Stimulated activated CD4-positive, alpha-beta T cell treated with anti-CD3 and anti-CD28 coated beads, Interleukin-12 subunit alpha, Interleukin-12 subunit beta, amount 100 ng/mL, for 4 hours (primary cell): ENCODE results near the gene DPEP2NB.
"Not testable (repeated sequence)": the region's sequence is repeated elsewhere in the genome, so short reads cannot be mapped to it uniquely, and the experiment has no call there.

Experiments used
- DNase-seq: peaks from one replicate; pipeline ENCODE4 v3.0.0-alpha.2; 2020

The DPEP2NB gene

GRCh38 chr16:68009872-68010271 lies 5.8 kb downstream of the DPEP2NB start:
- DNase-seq: not testable (repeated sequence)

DNA sequence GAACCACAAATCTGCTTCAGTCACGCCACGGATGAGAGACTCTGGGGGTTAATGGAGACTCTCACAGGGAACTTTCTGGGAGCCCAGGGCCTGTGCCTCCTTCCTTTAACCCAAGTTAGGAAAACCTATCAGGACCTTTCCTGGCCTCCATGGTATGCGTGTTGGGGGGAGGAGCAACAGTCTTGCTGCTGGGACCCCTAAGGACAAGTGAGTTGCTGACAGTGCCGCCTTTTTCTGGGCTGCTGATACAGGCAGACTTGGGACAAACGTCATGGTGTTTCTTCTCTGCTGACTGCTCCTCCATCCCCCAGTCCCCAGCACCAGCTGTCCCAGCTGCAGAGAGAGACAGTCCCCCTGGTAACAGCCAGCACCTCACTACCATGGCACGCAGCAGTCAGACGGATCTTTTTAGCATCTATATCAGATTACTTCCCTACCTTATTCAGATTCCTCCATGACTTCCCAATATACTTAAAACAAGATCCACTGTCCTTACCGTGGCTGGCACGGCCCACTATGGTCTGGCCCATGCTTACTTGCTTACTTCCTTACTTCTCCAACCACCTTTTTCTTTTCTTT lies 6.5 kb downstream of the DPEP2NB start:
- DNase-seq: no peak

DNA sequence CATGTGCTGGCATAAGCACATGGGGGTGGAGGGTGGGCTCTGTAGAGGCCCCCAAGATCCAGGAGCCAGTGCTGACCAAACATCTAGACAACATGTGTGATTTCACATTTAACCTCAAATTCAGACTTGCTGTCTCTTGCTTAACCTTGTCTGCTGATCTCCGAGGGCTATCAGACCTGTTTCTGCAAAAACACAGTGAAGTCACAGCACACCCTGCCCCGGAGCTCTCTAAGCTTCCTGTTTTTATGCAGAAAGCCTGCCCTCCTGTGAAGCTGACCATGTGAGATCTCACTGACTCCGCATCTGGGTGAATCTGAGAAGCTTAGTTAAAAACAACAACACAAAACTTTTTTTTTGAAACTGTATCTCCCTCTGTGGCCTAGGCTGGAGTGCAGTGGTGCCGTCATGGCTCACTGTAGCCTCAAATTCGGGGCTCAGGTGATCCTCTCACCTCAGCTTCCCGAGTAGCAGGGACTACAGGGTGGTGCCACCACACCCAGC lies 9.9 kb downstream of the DPEP2NB start:
- no peak for DNase-seq

DNA sequence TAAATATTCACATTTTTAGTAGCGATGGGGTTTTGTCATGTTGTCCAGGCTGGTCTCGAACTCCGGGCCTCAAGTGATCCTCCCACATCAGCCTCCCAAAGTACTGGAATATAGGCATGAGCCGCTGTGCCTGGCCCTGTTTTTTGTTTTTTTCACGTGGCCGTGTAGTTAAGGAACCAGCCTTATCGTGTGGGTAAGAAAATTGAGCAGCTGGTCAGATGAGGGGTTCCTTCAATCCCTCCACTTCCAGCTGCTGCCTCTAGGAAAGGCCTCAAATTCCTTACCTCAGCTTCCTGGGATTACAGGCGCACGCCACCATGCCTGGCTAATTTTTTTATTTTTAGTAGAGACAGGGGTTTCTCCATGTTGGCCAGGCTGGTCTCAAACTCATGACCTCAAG lies 10.5 kb downstream of the DPEP2NB start:
- no peak for DNase-seq

- DNase-seq: no peak
Observed at GRCh38 chr16:68003031-68003430, 12.7 kb downstream of the DPEP2NB start.

- no peak for DNase-seq
Observed at GRCh38 chr16:68000450-68000849, 15.3 kb downstream of the DPEP2NB start.

- DNase-seq: no peak
Observed at GRCh38 chr16:67999985-68000384, 15.7 kb downstream of the DPEP2NB start.

DNA sequence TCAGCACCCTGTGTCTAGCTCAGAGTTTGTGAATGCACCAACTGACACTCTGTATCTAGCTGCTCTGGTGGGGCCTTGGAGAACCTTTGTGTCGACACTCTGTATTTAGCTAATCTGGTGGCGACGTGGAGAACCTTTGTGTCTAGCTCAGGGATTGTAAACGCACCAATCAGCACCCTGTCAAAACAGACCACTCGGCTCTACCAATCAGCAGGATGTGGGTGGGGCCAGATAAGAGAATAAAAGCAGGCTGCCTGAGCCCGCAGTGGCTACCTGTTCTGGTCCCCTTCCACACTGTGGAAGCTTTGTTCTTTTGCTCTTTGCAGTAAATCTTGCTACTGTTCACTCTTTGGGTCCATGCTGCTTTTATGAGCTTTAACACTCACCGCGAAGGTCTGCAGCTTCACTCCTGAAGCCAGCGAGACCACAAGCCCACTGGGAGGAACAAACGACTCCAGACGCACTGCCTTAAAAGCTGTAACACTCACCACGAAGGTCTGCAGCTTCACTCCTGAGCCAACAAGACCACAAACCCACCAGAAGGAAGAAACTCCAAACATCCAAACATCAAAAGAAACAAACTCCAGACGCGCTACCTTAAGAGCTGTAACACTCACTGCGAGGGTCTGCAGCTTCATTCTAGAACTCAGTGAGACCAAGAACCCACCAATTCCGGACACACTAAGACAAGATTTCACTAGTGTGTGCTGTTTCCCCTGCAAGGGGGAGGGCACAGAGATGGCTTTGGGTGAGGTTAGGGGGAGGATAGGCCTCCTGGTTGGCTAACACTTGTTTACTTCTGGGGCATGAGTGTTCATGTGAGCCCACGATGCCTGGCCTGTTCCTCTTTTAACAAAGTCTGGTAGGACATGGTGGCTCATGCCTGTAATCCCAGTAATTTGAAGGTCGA lies 16.7 kb downstream of the DPEP2NB start, which contains the start of gene DPEP2:
TSS of gene DPEP2 (minus strand) at position 706 of the 910 bp plus-strand sequence. CDS start 6,272 bp downstream, outside the sequence.
- DNase-seq: not testable (repeated sequence)

GRCh38 chr16:67998231-67998778 lies 17.4 kb downstream of the DPEP2NB start:
- DNase-seq: not testable (repeated sequence)

- no peak for DNase-seq
Observed at GRCh38 chr16:67996666-67997065, 19.0 kb downstream of the DPEP2NB start.

GRCh38 chr16:67995423-67995822 lies 20.3 kb downstream of the DPEP2NB start:
- DNase-seq: no peak

GRCh38 chr16:67994040-67994408 lies 21.7 kb downstream of the DPEP2NB start:
- not testable (repeated sequence) for DNase-seq

DNA sequence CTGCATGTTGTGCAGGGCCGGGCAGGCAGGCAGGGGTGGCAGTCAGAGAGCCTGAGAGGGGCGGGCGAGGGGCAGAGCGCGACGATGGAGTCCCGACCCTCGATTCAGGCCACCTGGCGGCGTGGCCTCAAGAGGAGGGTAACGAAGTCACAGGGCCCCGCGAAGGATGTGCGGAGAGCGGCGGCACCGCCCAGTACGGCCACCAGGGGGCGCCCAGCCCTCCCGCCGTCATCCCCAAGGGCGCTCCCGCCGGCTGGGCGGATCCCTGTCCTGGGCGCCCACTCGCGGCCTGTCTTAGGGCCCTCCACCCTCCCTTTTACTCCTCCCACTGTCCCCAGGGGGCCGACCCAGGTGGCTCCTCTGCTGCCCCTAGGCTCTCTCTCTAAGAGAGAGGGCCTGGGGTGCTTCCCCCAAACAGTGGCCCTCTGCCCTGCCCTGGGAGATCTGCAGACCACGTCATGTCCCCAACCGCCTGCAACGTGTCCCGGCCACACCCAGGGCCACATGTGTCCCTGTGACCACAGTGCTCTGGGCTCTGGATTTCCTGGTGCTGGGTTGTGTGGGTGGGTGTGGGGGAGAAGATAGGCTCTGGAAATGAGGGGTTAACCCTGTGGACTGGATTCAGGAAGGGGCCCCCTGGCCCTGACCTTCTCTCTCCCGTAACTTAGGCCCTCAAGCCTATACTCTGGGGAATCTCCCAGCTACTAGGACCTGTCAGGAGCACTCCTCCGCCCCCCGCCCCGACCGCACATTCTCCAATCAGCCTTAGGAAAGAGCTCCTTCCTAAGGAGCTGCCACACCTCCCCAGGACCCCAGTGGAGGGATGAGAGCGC lies 22.3 kb downstream of the DPEP2NB start:
- peak; percentile 78 for DNase-seq

GRCh38 chr16:67992661-67993206 lies 23.0 kb downstream of the DPEP2NB start:
- DNase-seq: no peak

GRCh38 chr16:67990018-67990386 lies 25.7 kb downstream of the DPEP2NB start:
- no peak for DNase-seq

DNA sequence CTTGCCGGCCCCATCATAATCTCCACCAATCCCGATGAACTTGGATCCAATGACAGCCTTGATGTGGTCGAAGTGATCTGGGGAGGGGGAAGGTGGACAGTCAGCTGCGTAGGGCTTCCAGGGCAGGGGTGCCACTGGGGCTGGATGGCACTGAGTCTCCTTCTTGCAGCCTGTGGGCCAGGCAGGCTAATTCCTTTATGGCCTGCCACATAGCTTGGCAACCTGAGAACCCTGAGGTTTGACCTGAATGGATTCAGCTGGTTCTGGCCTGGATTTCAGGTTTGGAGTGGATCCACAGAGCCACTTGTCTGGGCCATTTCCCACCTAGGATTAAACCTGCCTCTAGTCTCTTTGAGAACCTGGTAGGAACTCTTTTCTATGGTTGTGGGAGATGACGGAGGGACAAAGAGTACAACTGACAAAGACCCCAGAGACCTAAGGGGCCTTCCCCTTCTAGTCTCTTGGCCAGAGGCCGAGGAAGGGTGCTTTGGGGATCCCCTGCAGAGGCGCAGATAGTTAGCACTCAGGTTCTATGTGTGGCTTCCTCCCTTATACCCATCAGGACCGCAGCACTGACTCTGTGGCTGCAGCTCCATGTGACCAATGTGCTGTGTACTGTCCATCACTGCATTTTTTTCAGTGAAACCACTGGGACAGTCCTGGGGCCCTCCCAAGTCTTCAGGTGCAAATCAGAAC lies 26.2 kb downstream of the DPEP2NB start:
- no peak for DNase-seq

DNA sequence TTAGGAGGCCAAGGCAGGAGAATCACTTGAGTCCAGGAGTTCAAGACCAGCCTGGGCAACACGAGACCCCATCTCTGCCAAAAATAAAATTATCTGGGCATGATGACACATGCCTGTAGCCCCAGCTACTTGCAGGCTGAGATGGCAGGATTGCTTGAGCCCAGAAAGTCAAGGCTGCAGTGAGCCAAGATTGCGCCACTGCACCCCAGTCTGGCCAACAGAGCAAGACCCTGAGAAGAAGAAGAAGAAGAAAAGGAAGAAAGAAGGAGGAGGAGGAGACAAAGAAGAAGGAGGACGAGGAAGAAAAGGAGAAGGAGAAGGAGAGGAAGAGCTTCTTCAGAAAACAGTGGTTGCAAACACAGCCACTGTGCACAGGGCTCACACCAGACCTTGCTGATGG lies 27.0 kb downstream of the DPEP2NB start:
- no peak for DNase-seq

GRCh38 chr16:67987460-67988160 lies 28.1 kb downstream of the DPEP2NB start:
- no peak for DNase-seq

DNA sequence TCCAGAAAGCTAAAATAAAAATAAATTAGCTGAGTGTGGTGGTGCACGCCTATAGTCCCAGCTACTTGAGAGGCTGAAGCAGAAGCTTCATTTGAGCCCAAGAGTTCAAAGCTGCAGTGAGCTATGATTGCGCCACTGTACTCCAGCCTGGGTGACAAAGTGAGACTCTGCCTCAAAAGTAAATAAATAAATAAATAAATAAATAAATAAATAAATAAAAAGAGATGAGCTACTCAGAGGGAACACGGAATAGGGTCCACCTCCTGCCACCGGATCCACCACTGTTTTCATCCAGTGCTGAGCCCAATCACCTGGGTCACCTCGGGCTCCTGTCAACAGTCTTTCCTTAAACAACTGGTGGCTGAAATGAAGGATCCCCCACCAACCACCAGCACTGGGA lies 28.8 kb downstream of the DPEP2NB start:
- DNase-seq: no peak

- no peak for DNase-seq
Observed at GRCh38 chr16:67982011-67982696, 33.6 kb downstream of the DPEP2NB start.
